HEK293 (cell line): ENCODE measurements around the gene CTCF.

ENCODE experiments used
- ZNF670 ChIP-seq: fragments of 450-650 bp; formaldehyde crosslinking; IDR thresholded peaks from 2 replicates; pipeline ENCODE4 v1.5.1; 2016; ENCODE audit warnings: missing biosample characterization, missing genetic modification characterization, low read depth
- TF ChIP-seq, protein P1 (sequence below): fragments of 450-650 bp; formaldehyde crosslinking; IDR thresholded peaks from 2 replicates; pipeline ENCODE4 v1.5.1; 2016; ENCODE audit warnings: missing biosample characterization, missing genetic modification characterization

DNA sequence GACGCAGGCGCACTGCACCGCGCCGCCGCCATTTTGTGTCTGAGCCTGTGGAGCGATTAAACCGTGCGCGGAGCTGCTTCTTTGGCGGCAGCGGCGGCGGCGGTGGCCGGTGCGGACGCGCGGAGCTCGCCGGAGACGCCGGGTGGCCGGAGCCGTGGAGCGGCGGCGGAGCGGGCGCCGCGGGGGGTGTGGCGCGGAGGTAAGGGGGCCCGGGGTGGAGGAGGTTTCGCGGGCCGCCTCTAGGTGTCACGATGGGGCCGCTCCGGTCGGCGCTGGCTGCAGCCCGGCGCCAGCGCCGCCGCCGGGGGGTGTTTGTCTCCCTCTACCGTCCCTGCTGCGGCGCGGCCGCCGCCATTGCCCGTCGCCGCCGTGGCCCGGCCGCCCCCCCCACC, at the start of gene CTCF:
- TF ChIP-seq, protein P1, sequence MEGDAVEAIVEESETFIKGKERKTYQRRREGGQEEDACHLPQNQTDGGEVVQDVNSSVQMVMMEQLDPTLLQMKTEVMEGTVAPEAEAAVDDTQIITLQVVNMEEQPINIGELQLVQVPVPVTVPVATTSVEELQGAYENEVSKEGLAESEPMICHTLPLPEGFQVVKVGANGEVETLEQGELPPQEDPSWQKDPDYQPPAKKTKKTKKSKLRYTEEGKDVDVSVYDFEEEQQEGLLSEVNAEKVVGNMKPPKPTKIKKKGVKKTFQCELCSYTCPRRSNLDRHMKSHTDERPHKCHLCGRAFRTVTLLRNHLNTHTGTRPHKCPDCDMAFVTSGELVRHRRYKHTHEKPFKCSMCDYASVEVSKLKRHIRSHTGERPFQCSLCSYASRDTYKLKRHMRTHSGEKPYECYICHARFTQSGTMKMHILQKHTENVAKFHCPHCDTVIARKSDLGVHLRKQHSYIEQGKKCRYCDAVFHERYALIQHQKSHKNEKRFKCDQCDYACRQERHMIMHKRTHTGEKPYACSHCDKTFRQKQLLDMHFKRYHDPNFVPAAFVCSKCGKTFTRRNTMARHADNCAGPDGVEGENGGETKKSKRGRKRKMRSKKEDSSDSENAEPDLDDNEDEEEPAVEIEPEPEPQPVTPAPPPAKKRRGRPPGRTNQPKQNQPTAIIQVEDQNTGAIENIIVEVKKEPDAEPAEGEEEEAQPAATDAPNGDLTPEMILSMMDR (tag by site-specific recombination): no peak
- no peak for TF ChIP-seq ZNF670 (tag by site-specific recombination)
